ENCODE measurements around the gene ITIH2. TPM values are rescaled to one million over a fixed set of nuclear protein-coding genes. Genes with fewer than 3 reads are reported as not detected.

ITIH2 gene
- total RNA-seq, 1 experiment from 2014 or later, result not detected

DNA sequence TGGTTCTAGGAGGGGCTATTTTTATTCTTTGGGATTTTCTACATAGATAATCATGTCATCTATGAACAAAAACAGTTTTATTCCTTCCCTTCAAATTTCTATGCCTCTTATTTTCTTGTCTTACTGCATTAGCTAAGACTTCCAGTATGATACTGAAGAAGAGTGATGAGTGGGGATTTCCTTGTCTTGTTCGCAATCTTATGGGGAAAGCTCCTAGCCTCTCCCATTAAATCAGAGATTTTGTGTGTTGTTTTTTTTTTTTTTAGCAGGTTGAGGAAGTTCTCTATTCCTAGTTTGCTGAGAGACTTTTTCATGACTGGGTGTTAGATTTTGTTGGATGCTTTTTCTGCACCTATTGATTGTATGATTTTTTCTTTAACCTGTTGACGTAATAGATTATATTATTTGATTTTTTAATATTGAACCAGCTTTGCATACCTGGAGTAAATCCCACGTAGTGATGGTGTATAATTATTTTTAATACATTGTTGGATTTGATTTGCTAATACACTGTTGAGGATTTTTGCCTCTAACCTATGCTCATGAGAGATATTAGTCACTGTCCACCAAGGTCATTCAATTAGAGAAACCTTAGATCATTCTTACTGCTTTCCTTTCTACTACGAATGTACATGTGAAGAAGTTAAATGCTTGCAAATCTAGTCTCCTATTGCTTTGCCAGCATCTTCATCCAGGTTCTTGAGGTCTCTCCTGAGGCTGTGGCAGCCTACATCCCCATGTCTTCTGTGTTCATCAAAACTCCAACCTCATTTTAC lies 91.3 kb downstream of the ITIH2 start:
- no peak for DNase-seq (ENCODE audit: low spot score)

DNA sequence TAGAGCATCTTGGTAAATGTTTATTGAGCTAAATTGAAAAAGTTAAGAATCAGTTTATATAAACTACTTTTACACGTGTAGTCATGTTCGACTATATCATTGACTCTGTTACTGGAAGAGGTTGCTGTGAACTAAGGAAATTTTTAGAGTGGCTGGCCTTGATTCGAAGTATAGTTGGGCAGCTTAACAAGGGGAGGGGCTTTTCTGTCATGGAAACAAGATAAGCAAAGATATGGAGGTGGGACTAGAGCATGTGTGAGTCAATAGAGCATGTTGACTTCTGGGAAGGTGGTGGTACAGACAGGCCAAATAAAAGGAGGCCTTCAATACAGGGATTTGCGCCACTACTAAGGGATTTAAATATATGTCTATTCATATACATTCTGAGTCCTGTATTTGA lies 92.5 kb downstream of the ITIH2 start:
- no peak for DNase-seq (ENCODE audit: low spot score)

DNA sequence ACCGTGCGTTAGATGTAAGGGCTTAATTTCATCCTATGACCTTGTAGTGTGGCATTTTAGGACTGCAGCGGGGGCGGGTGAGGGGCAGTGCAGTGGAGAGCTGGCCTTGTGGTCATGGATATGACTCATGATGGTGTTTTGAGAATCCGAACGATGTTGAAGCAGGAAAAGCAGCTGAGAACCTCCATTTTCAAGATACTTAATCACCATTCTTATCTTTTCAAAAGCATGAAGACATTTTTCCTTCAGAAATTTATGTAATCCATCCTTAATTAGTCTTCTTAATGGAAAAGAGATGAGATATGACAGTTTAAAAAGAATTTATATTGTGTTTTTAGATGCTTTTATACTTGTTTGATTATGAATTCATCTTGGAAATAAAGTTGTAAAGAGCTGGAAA lies 94.5 kb downstream of the ITIH2 start:
- DNase-seq (ENCODE audit: low spot score), result peak; percentile 71

Other genes starting within 250 kb of the ITIH2 start
- gene ITIH5, start 36.4 kb upstream of the ITIH2 start, total RNA-seq (2014; rRNA removed; shearing (Covaris generic)), result 0.10 and 0.29 TPM in 2 replicates
- gene KIN, start 84.7 kb downstream of the ITIH2 start, total RNA-seq (2014; rRNA removed; shearing (Covaris generic)), result 5.9 and 6.1 TPM in 2 replicates
- 437 and 468 TPM in 2 replicates for gene ATP5F1C, start 84.9 kb downstream of the ITIH2 start, total RNA-seq (2014; rRNA removed; shearing (Covaris generic))
- 0.72 and 2.0 TPM in 2 replicates for gene TAF3, start 115.2 kb downstream of the ITIH2 start, total RNA-seq (2014; rRNA removed; shearing (Covaris generic))